HG03432 (cell line): Measurements from ENCODE around the gene SLC1A5.
A peak's percentile ranks its signal among the peaks of the same experiment; 100 is the strongest.

ENCODE experiments used
- ATAC-seq: cut with Tn5 transposase; IDR thresholded peaks from one replicate; pipeline ENCODE4 v1.9.1; 2021; ENCODE audit warnings: mild to moderate bottlenecking, moderate library complexity; ENCODE audit not compliant: unreplicated experiment

Gene SLC1A5

GRCh38 chr19:46745030-46745429 lies 43.4 kb downstream of the SLC1A5 start:
- no peak for ATAC-seq

GRCh38 chr19:46744005-46744691 lies 44.2 kb downstream of the SLC1A5 start:
- no peak for ATAC-seq

- no peak for ATAC-seq
Measured at GRCh38 chr19:46742926-46743480, 45.4 kb downstream of the SLC1A5 start.

- no peak for ATAC-seq
Measured at GRCh38 chr19:46741447-46741846, 46.9 kb downstream of the SLC1A5 start.

- ATAC-seq: no peak
Measured at GRCh38 chr19:46739290-46739771, 49.1 kb downstream of the SLC1A5 start.

GRCh38 chr19:46737761-46738171 lies 50.6 kb downstream of the SLC1A5 start:
- no peak for ATAC-seq

- no peak for ATAC-seq
Measured at GRCh38 chr19:46737298-46737654, 51.1 kb downstream of the SLC1A5 start.

- ATAC-seq: no peak
Measured at GRCh38 chr19:46736531-46737297, 51.7 kb downstream of the SLC1A5 start.

- no peak for ATAC-seq
Measured at GRCh38 chr19:46733690-46734292, 54.6 kb downstream of the SLC1A5 start.

GRCh38 chr19:46732966-46733689 lies 55.3 kb downstream of the SLC1A5 start:
- ATAC-seq: no peak

GRCh38 chr19:46732172-46732938 lies 56.0 kb downstream of the SLC1A5 start:
- no peak for ATAC-seq

- ATAC-seq: no peak
Measured at GRCh38 chr19:46731584-46731983, 56.8 kb downstream of the SLC1A5 start.

GRCh38 chr19:46731007-46731501 lies 57.3 kb downstream of the SLC1A5 start:
- no peak for ATAC-seq

GRCh38 chr19:46730595-46730994 lies 57.8 kb downstream of the SLC1A5 start:
- no peak for ATAC-seq

- ATAC-seq: no peak
Measured at GRCh38 chr19:46730187-46730586, 58.2 kb downstream of the SLC1A5 start.

GRCh38 chr19:46729696-46730095 lies 58.7 kb downstream of the SLC1A5 start:
- no peak for ATAC-seq

GRCh38 chr19:46728693-46729339 lies 59.6 kb downstream of the SLC1A5 start:
- ATAC-seq: peak; percentile 49

GRCh38 chr19:46728208-46728607 lies 60.2 kb downstream of the SLC1A5 start:
- no peak for ATAC-seq

- ATAC-seq: no peak
Measured at GRCh38 chr19:46727757-46728156, 60.6 kb downstream of the SLC1A5 start.
